ENCODE data around the gene TF.

DNA sequence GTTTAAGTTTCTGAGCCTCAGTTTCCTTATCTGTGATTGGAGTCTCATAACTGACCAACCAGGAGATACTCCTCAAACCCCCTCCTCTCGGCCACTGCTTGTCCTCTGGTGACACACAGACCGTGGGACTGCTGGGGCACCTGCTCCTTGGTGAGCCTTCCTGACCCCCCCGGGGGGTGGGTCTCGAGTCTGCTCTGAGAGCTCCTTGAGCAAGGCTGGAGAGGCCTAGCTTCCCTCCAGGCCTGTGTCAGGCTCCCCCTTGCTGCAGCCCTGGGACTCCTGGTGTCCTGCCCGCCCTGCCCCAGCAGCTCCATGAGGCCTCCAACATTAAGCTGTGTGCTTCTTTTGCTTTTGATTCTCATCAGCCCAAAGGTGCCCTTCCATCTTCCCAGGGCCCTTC lies 87.1 kb downstream of the TF start:
- TF ChIP-seq, protein P1, sequence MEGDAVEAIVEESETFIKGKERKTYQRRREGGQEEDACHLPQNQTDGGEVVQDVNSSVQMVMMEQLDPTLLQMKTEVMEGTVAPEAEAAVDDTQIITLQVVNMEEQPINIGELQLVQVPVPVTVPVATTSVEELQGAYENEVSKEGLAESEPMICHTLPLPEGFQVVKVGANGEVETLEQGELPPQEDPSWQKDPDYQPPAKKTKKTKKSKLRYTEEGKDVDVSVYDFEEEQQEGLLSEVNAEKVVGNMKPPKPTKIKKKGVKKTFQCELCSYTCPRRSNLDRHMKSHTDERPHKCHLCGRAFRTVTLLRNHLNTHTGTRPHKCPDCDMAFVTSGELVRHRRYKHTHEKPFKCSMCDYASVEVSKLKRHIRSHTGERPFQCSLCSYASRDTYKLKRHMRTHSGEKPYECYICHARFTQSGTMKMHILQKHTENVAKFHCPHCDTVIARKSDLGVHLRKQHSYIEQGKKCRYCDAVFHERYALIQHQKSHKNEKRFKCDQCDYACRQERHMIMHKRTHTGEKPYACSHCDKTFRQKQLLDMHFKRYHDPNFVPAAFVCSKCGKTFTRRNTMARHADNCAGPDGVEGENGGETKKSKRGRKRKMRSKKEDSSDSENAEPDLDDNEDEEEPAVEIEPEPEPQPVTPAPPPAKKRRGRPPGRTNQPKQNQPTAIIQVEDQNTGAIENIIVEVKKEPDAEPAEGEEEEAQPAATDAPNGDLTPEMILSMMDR (conservative IDR thresholded peaks at IDR 0.05; ENCODE audit: low read length): no peak
- no peak for TF ChIP-seq EZH2phosphoT487 (IDR thresholded peaks at IDR 0.05; ENCODE audit: borderline replicate concordance, low read depth, low read length)
